GM20000 (cell line): ENCODE measurements around the gene PTPRM.

Experiments used
- DNase-seq: peaks from one replicate; pipeline ENCODE4 v3.0.0; 2012; ENCODE audit warnings: low spot score
- TF ChIP-seq, protein P1 (sequence below): IDR thresholded peaks from 2 replicates; pipeline ENCODE4 v1.5.1; 2012; ENCODE audit warnings: mild to moderate bottlenecking, control low read depth; ENCODE audit errors: extremely low read depth, missing control alignments

PTPRM gene

DNA sequence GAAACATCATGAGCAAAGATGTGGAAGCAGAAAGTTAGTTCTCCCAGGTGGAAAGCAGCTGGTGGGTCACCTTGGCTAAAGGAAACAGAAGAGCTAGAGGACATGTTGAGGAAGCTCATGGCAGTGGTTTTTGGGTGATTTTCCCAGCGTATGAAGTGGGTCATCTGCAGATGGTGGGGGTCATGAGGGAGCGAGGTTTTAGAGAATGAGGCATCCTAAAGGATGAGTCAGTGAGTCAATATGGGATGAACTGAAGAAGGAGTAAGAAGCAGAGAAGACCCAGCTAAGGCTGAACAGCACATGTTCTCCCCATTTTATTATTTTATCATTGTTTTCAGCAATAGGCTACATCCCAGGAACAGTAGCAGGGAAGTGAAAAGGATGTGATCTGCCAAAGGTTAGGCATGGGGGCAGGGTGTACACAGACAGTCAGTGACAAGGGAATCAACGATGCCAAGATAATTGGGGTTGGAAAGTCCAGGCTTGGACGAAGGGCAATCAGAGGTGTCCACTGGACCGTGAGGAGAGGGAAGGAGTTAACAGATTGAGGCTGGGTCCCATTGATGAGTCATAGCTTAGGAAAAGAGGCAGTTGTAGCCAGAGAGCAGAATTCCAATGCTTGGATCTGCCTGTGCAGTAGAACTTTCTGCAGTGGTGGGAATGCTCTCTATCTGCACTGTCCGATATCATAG lies 752.8 kb downstream of the PTPRM start:
- TF ChIP-seq, protein P1, sequence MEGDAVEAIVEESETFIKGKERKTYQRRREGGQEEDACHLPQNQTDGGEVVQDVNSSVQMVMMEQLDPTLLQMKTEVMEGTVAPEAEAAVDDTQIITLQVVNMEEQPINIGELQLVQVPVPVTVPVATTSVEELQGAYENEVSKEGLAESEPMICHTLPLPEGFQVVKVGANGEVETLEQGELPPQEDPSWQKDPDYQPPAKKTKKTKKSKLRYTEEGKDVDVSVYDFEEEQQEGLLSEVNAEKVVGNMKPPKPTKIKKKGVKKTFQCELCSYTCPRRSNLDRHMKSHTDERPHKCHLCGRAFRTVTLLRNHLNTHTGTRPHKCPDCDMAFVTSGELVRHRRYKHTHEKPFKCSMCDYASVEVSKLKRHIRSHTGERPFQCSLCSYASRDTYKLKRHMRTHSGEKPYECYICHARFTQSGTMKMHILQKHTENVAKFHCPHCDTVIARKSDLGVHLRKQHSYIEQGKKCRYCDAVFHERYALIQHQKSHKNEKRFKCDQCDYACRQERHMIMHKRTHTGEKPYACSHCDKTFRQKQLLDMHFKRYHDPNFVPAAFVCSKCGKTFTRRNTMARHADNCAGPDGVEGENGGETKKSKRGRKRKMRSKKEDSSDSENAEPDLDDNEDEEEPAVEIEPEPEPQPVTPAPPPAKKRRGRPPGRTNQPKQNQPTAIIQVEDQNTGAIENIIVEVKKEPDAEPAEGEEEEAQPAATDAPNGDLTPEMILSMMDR: no peak
- DNase-seq: no peak

DNA sequence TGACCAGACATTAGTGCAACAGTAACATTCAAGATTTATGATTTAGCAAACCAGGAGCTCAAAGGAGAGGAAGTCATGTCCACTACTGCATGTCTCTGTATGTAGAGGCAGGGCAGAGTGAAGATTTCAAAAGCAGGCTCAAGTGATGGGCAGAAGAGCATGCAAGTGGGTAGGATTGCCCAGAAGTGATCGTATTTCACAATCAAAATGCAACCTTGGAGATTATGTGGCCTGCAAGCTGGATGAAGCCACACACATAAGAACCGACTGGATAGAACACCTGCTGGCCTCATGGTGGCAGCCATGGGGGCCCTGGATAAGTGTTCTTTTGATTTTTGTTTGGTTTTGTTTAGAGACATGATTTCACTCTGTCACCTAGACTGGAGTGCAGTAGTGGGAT lies 755.4 kb downstream of the PTPRM start:
- DNase-seq: no peak
- TF ChIP-seq, protein P1: no peak

DNA sequence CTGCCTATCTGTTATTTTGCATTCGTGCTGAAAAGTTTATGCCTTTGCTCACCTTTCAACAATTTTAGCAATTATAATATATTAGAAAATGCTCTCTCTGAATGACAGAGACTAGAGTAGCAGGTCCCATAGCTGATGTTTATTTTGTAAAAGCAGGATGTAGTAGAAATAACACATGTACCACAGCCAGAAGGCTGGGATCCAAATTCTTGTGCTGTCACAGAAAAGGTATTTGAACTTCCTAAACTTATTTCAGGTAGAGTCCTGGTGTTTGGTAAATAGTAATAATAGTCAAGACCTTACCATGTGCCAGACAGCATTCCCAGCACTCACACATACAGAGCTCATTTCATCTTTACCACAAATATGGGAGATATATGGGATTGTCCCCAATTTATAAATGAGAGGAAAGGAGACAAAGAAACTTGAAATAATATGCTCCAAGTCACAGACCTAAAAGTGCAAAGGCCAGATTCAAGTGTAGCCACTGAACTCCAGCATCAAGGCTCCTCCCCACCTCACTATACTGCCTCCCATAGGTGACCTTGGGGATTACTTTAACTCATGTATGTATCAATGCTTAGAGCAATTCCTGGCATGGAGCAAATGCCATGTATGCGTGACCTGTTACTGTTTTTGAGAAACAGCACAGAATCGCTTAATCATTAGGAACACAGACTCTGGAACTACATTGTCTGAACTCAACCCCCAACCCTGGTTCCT lies 757.4 kb downstream of the PTPRM start:
- no peak for DNase-seq
- TF ChIP-seq, protein P1: no peak

DNA sequence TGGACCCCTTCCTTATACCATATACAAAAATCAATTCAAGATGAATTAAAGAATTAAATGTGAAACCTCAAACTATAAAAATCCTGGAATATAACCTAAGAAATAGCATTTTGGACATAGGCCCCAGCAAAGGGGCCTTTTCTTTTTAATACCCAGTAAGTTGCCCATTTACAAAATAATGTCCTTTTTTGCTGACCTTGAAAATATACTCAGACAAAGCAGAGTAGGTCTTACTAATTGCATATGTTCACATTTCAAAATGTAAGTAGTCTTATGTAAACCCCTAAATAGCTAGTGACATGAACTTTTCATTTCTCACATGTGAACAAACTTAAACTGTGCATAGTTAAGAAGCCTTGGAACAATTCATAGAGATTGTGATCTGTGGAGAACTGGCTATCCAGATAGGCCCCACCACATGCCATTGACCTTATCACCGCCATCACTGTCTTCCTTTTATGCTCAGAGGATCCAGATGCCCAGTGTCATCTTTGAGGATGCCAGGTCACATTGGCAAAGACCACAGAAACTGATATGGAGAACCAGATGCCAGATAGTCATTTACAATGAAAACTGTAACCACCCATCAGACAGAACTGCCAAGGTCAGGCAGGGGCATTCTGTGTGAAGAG lies 759.8 kb downstream of the PTPRM start:
- no peak for DNase-seq
- TF ChIP-seq, protein P1: no peak

DNA sequence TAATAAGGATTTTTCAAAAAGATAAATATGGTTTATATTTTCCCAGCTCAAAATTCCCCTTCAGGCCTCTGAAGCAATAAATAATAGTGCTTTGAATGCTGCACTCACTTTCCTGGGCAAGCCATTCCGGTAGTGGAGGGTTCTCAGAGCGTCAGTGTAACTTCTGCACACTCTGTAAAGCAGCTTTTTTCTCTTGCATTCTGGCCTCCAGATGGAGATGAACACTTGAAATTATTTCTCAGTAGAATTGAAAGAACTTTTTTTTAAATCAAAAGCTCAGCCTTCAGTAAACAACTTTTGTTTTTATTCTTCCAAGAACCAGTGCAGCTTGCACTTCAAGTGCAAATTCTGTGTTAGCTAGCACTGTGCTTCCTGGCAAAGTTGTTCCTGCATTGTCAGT lies 761.0 kb downstream of the PTPRM start:
- TF ChIP-seq, protein P1: no peak
- no peak for DNase-seq

DNA sequence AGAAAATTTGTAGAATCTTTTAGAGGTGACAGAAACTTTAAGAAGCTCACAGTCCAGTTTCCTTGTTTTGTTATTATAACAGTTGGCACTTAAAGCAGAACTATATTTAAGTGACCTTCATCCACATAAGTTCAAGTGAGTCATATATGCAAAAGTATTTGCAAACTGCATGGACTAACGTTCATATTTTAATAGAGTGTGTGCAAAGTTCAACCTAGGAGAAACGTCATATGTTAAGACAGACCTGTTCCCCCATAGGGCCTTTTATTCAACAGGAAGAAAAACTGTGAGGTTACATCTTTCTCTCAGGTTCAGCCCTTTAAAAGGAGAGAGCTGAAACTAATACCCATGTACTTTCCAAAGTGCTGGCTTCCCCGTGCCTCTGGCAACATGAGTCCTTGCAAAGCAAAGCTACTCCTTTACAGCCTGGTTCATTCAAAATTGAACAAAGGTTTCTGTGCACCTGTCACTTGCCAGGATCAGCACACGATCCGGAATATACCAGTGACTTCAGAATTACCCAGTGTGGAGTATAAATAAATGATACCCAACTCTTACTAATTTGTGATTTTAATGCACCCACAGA lies 762.2 kb downstream of the PTPRM start:
- DNase-seq: no peak
- TF ChIP-seq, protein P1: no peak

DNA sequence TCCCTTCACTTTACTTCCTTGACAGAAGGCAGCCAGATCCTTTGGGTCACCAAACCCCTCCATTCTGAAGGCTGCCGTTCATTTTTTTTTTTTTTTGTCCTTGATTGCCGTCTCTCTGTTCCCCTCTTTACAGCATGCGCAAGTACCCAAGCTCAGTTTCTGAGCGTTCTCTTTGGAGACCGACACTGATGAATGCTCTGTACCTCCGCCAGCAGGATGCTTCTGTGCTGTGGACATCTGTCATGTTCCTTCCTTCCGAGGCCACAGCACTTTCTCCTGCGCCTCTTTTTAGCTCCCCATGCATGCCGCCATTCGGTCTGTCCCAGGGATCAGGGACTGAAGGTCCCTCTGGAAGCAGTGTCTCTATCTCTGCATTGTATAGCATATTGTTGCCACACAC lies 763.5 kb downstream of the PTPRM start:
- DNase-seq: no peak
- TF ChIP-seq, protein P1: no peak
